Stomach (tissue), 9 donors: ENCODE data around the gene CRYBA4. TPM values are rescaled to one million over a fixed set of nuclear protein-coding genes. Genes with fewer than 3 reads are reported as not detected.

Source experiments
- DNase-seq, 2 donors: peaks; one replicate each; pipeline versions ENCODE4 v3.0.0 to v3.0.0-alpha.2; 2013 to 2019
- H3K27ac ChIP-seq, 5 donors: fragments of 200-600 bp in 4 of 5; sonication (generic) in 4 of 5; one replicate each; pipeline ENCODE4 v1.5.1; 2013 to 2019; ENCODE audit warnings: mild to moderate bottlenecking in 1 of 5, moderate library complexity in 1 of 5
- H3K27me3 ChIP-seq, 3 donors: fragments of 200-600 bp; sonication (generic); one replicate each; pipeline ENCODE4 v1.5.1; 2017 to 2019; ENCODE audit warnings: mixed run types in 1 of 3
- H3K36me3 ChIP-seq, 4 donors: fragments of 200-600 bp; sonication (generic); 1 replicate in 3 of 4; 2 replicates in 1 of 4; pipeline ENCODE4 v1.5.1; 2016 to 2019
- H3K4me1 ChIP-seq, 4 donors: fragments of 200-600 bp; sonication (generic); one replicate each; pipeline ENCODE4 v1.5.1; 2016 to 2019
- H3K4me3 ChIP-seq, 4 donors: fragments of 200-600 bp; sonication (generic) in 3 of 4; one replicate each; pipeline ENCODE4 v1.5.1; 2016 to 2019; ENCODE audit warnings: mild to moderate bottlenecking in 1 of 4
- H3K9me3 ChIP-seq, 4 donors: fragments of 200-600 bp; sonication (generic); one replicate each; pipeline ENCODE4 v1.5.1; 2016 to 2019
- CTCF ChIP-seq, 7 experiments: fragments of 450-650 bp in 4 of 7; fragments of 200-600 bp in 3 of 7; sonication (generic) in 3 of 7; IDR thresholded peaks; one replicate each; pipeline ENCODE4 v1.5.1; 2016 to 2019; ENCODE audit warnings: antibody characterized with exemption in 7 of 7, control low read depth in 2 of 7, mild to moderate bottlenecking in 1 of 7
- EP300 ChIP-seq: sonication (generic); formaldehyde crosslinking; IDR thresholded peaks from one replicate; pipeline ENCODE4 v1.6.1; 2017; ENCODE audit warnings: antibody characterized with exemption
- POLR2A ChIP-seq, 4 donors: fragments of 450-650 bp; IDR thresholded peaks; one replicate each; pipeline ENCODE4 v1.6.1; 2016; ENCODE audit warnings: antibody characterized with exemption in 4 of 4, control low read depth in 2 of 4, mild to moderate bottlenecking in 1 of 4, moderate library complexity in 1 of 4
- POLR2AphosphoS5 ChIP-seq, 3 donors: sonication (generic); formaldehyde crosslinking; IDR thresholded peaks; one replicate each; pipeline ENCODE4 v1.6.1; 2016; ENCODE audit warnings: antibody characterized with exemption in 3 of 3
- WGBS, 5 donors: extraction: QIAGEN DNeasy Blood & Tissue Kit in 3 of 5; methylation state at CpG; one replicate each; pipeline versions ENCODE4 v1.1.5 to v1.1.7; 2013 to 2018; 5-methylcytosine and 5-hydroxymethylcytosine counted together
- intact Hi-C: fragments of 100-400 bp; cut with DNase I; formaldehyde crosslinking; loops from one replicate; pipeline ENCODE4 v1.15.1; 2023; ENCODE audit warnings: low total_unique reads
- polyA plus RNA-seq, 3 donors: library from polyadenylated mRNA; stranded (reverse); fragments of 200-250 nt; gene quantifications; one replicate each; pipeline ENCODE4 v1.2.3, GENCODE V29; 2013
- small RNA-seq, 4 donors: library from RNA; depleted of rRNA; stranded (forward); fragments of <200 nt; gene quantifications; one replicate each; pipeline ENCODE3, GENCODE V24; 2016
- total RNA-seq, 5 donors: library from RNA; depleted of rRNA; stranded (reverse); fragments of >200 nt; gene quantifications; one replicate each; pipeline versions ENCODE4 v1.1.0 to v1.2.3, GENCODE V29; 2014 to 2016
- donor health status: healthy with polysubstance abuse.
- donor health status: Bipolar disorder and iron deficiency.
- donor health status: healthy.

The CRYBA4 gene
- total and polyA plus RNA-seq, 8 donors, result not detected

- intact Hi-C loops, result no loop called here
- 85 to 93% (median 88%) methylated on average over 5 of the region's 5 CpGs for WGBS, 5 donors
Measured at GRCh38 chr22:26677217-26677616, 55.5 kb downstream of the CRYBA4 start.

GRCh38 chr22:26679003-26679629 is 57.4 kb downstream of the CRYBA4 start:
- Histone ChIP-seq H3K9me3 (no peaks in the 10 kb centered on the region), H3K4me1 (peaks cover 5 to 39% (median 12%) of the 10 kb centered on the region in 4 donors), H3K27me3 (no peaks in the 10 kb centered on the region), H3K36me3 (peaks cover 8 to 29% (median 23%) of the 10 kb centered on the region in 4 donors), H3K27ac (no peak overlapping the region), H3K4me3 (no peak overlapping the region)
- no peak for TF ChIP-seq EP300
- peak in 5 of 7 experiments; percentile 75 to 96 (median 89) for TF ChIP-seq CTCF (IDR thresholded peaks at IDR 0.05)
- peak; percentile 78 to 88 for DNase-seq
- intact Hi-C loops, result no loop called here
- WGBS, 5 donors, result 48 to 56% (median 54%) methylated on average over 9 of the region's 9 CpGs

More at GRCh38 chr22:26677217-26677616, 55.5 kb downstream of the CRYBA4 start:
- Histone ChIP-seq H3K4me3 (no peak overlapping the region), H3K27me3 (no peaks in the 10 kb centered on the region), H3K36me3 (peaks cover 8 to 25% (median 19%) of the 10 kb centered on the region in 4 donors), H3K4me1 (peaks cover 18 to 50% (median 23%) of the 10 kb centered on the region in 4 donors), H3K9me3 (no peaks in the 10 kb centered on the region), H3K27ac (no peak overlapping the region)
- DNase-seq, result no peak
- TF ChIP-seq EP300, result no peak
- no peak for TF ChIP-seq POLR2A (IDR thresholded peaks at IDR 0.05)
- no peak for TF ChIP-seq CTCF (IDR thresholded peaks at IDR 0.05)
- TF ChIP-seq POLR2AphosphoS5 (IDR thresholded peaks at IDR 0.05), result no peak

Small RNA genes within 50 kb of the gene (small RNA-seq; reads per million reads assigned to genes)
- gene RF01874, result 0 reads per million in 4 donors

Other genes with a start within 250 kb of the CRYBA4 start
- gene ASPHD2, start 192.7 kb upstream of the CRYBA4 start, total RNA-seq, result 10 to 100 TPM in 2 of 5 donors, 1 to 10 TPM in 1, under 1 TPM in 2; 0.45 to 48.4 (median 6.1) TPM
- gene ASPHD2, start 192.7 kb upstream of the CRYBA4 start, polyA plus RNA-seq, result 1 to 10 TPM in 2 of 3 donors, under 1 TPM in 1; 0.93 to 6.0 (median 1.9) TPM
- 10 to 100 TPM; 12.3 to 46.1 (median 42.7) TPM for gene HPS4, start 138.2 kb upstream of the CRYBA4 start, total RNA-seq
- 10 to 100 TPM; 10.3 to 15.1 (median 13.4) TPM for gene HPS4, start 138.2 kb upstream of the CRYBA4 start, polyA plus RNA-seq
- 10 to 100 TPM in 3 of 5 donors, 1 to 10 TPM in 2; 4.0 to 64.2 (median 10.8) TPM for gene SRRD, start 138.1 kb upstream of the CRYBA4 start, total RNA-seq
- 10 to 100 TPM in 1 of 3 donors, 1 to 10 TPM in 2; 6.8 to 16.2 (median 9.2) TPM for gene SRRD, start 138.1 kb upstream of the CRYBA4 start, polyA plus RNA-seq
- gene TFIP11, start 109.5 kb upstream of the CRYBA4 start, total RNA-seq, result 10 to 100 TPM; 11.6 to 48.7 (median 22.8) TPM
- gene TFIP11, start 109.5 kb upstream of the CRYBA4 start, polyA plus RNA-seq, result 10 to 100 TPM; 11.6 to 24.7 (median 15.1) TPM
- gene TPST2, start 31.8 kb upstream of the CRYBA4 start, total RNA-seq, result 10 to 100 TPM in 4 of 5 donors, 1 to 10 TPM in 1; 9.7 to 88.3 (median 13.8) TPM
- gene TPST2, start 31.8 kb upstream of the CRYBA4 start, polyA plus RNA-seq, result 1 to 10 TPM; 5.3 to 7.1 (median 6.6) TPM
- under 1 TPM in 1 of 5 donors, not detected in 4; 0.55 TPM for gene CRYBB1, start 3.9 kb upstream of the CRYBA4 start, total RNA-seq
- gene CRYBB1, start 3.9 kb upstream of the CRYBA4 start, polyA plus RNA-seq, result 1 to 10 TPM in 1 of 3 donors, under 1 TPM in 2; 0.20 to 1.2 (median 0.68) TPM
- gene MIAT, start 35.6 kb downstream of the CRYBA4 start, total RNA-seq, result 10 to 100 TPM in 1 of 5 donors, 1 to 10 TPM in 2, under 1 TPM in 2; under 0.01 to 29.8 (median 1.9) TPM
- under 1 TPM; 0.12 to 0.38 (median 0.15) TPM for gene MIAT, start 35.6 kb downstream of the CRYBA4 start, polyA plus RNA-seq